ENCODE measurements around the gene EPN1. TPM values are rescaled to one million over a fixed set of nuclear protein-coding genes. Genes with fewer than 3 reads are reported as not detected.
A peak's percentile ranks its signal among the peaks of the same experiment; 100 is the strongest.

EPN1 gene
- polyA plus RNA-seq, 4 donors: 149 to 193 (median 168) TPM

- FAIRE-seq (no peak), DNase-seq (no peak)
- Histone ChIP-seq H3K27me3 (ENCODE audit: control insufficient read depth in 3 of 3, insufficient read depth in 3 of 3, low read length in 3 of 3) (no peaks in the 10 kb centered on the region), H3K4me3 (ENCODE audit: low read depth in 1 of 3, low read length in 3 of 3) (no peak overlapping the region), H3K4me1 (ENCODE audit: control insufficient read depth in 3 of 3, insufficient read depth in 2 of 3, low read depth in 1 of 3, low read length in 2 of 3) (peaks cover 2 to 17% (median 8%) of the 10 kb centered on the region in 3 donors), H3K27ac (ENCODE audit: low read depth in 1 of 3, low read length in 2 of 3) (no peak overlapping the region), H3K36me3 (ENCODE audit: control insufficient read depth in 3 of 3, insufficient read depth in 2 of 3, low read depth in 1 of 3, low read length in 3 of 3) (peaks cover 38 to 93% (median 42%) of the 10 kb centered on the region in 3 donors), H3K9me3 (ENCODE audit: control insufficient read depth in 2 of 2, insufficient read depth in 1 of 2, low read depth in 1 of 2, low read length in 1 of 2) (no peaks in the 10 kb centered on the region)
- 67 to 73% (median 70%) methylated on average over 7 of the region's 7 CpGs for WGBS, 3 donors
These were observed 13.2 kb upstream of the EPN1 start for GRCh38 chr19:55661826-55662225.

DNA sequence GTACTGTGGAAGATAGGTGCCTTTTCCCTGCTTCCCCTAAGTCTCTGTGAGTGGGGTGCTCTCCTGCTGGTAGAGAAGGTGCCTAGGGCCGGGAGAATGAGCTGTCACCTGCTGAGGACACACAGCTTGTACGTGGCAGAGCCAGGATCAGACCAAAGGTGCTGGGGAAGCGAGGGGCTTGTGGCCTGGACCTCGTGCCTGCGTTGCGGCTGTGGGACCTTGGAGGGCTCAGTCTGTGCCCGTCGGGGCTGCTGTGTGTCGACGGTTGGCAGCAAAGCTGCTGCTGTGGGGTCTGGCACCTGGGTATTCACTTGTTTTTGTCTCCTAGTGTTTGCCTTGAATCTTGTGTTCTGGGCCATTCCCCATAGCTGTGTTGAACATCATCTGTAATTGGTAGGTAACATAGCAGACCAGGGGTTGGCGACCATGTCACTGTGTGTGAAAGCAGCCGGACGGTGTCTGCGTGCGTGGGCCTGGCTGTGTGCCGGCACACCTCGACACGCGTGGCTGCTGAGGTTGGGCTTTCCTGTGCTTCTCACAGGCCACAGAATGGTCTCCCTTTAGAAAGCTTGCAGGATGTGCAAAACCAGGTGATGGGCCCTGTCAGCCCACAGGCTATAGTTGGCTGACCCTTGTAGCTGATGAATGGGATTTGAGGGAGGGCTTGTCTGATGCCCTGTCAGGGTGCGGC is 11.0 kb upstream of the EPN1 start:
- no peak for DNase-seq
- WGBS, 3 donors: 92% methylated on average over 20 of the region's 20 CpGs
- no peak overlapping the region for H3K27ac ChIP-seq (ENCODE audit: low read depth in 1 of 3, low read length in 2 of 3)
- no peaks in the 10 kb centered on the region for H3K9me3 ChIP-seq (ENCODE audit: control insufficient read depth in 2 of 2, insufficient read depth in 1 of 2, low read depth in 1 of 2, low read length in 1 of 2)
- H3K4me1 ChIP-seq (ENCODE audit: control insufficient read depth in 3 of 3, insufficient read depth in 2 of 3, low read depth in 1 of 3, low read length in 2 of 3): peaks cover 2 to 22% (median 6%) of the 10 kb centered on the region in 3 donors
- no peak for FAIRE-seq
- H3K27me3 ChIP-seq (ENCODE audit: control insufficient read depth in 3 of 3, insufficient read depth in 3 of 3, low read length in 3 of 3): no peaks in the 10 kb centered on the region
- H3K36me3 ChIP-seq (ENCODE audit: control insufficient read depth in 3 of 3, insufficient read depth in 2 of 3, low read depth in 1 of 3, low read length in 3 of 3): peaks cover 45 to 97% (median 47%) of the 10 kb centered on the region in 3 donors
- no peak overlapping the region for H3K4me3 ChIP-seq (ENCODE audit: low read depth in 1 of 3, low read length in 3 of 3)

DNA sequence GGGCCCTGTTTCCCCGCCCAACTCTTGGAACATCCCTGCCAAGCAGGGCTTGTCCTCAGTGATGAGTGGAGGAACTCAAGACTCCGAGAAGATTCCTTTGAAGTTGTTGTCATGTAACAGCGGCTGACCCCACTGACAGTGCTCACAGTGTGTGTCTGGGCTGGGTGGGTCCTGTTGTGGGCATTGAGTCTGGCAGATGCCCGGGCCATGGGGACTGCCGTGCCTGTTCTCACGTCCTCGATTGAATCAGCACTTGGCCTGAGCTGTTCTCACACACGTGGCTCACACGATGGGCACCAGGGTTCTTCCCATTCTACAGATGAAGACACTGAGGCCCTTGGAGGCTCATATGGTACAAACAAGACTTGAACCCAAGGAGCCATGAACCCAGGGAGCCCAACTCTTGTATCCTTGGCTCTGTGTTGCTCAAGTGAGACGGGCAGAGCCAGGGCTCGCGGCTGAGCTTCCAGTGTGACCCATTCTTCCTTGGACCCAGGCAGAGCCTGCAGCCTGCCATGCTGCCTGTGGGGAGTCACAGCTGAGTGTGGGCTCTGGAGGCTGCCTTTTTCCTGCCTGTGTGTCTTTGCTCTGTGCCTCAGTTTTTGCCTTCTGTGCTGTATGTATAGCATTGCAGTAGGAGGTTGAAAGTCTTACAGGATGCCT is 8.6 kb upstream of the EPN1 start:
- Histone ChIP-seq H3K4me3 (ENCODE audit: low read depth in 1 of 3, low read length in 3 of 3) (no peak overlapping the region), H3K27ac (ENCODE audit: low read depth in 1 of 3, low read length in 2 of 3) (peak overlapping the region in 2 of 3 donors; percentile 67 to 73), H3K36me3 (ENCODE audit: control insufficient read depth in 3 of 3, insufficient read depth in 2 of 3, low read depth in 1 of 3, low read length in 3 of 3) (peaks cover 44 to 95% (median 52%) of the 10 kb centered on the region in 3 donors), H3K4me1 (ENCODE audit: control insufficient read depth in 3 of 3, insufficient read depth in 2 of 3, low read depth in 1 of 3, low read length in 2 of 3) (peaks cover 2 to 26% (median 6%) of the 10 kb centered on the region in 3 donors), H3K9me3 (ENCODE audit: control insufficient read depth in 2 of 2, insufficient read depth in 1 of 2, low read depth in 1 of 2, low read length in 1 of 2) (no peaks in the 10 kb centered on the region), H3K27me3 (ENCODE audit: control insufficient read depth in 3 of 3, insufficient read depth in 3 of 3, low read length in 3 of 3) (no peaks in the 10 kb centered on the region)
- DNase-seq (no peak), FAIRE-seq (no peak)
- 81 to 86% (median 85%) methylated on average over 12 of the region's 12 CpGs for WGBS, 3 donors

- Histone ChIP-seq H3K36me3 (ENCODE audit: control insufficient read depth in 3 of 3, insufficient read depth in 2 of 3, low read depth in 1 of 3, low read length in 3 of 3) (peaks cover 40 to 93% (median 47%) of the 10 kb centered on the region in 3 donors), H3K27ac (ENCODE audit: low read depth in 1 of 3, low read length in 2 of 3) (peak overlapping the region; percentile 46 to 73 (median 67)), H3K27me3 (ENCODE audit: control insufficient read depth in 3 of 3, insufficient read depth in 3 of 3, low read length in 3 of 3) (no peaks in the 10 kb centered on the region), H3K4me1 (ENCODE audit: control insufficient read depth in 3 of 3, insufficient read depth in 2 of 3, low read depth in 1 of 3, low read length in 2 of 3) (peaks cover 2 to 26% (median 6%) of the 10 kb centered on the region in 3 donors), H3K9me3 (ENCODE audit: control insufficient read depth in 2 of 2, insufficient read depth in 1 of 2, low read depth in 1 of 2, low read length in 1 of 2) (no peaks in the 10 kb centered on the region), H3K4me3 (ENCODE audit: low read depth in 1 of 3, low read length in 3 of 3) (no peak overlapping the region)
- FAIRE-seq (no peak), DNase-seq (no peak)
- 78 to 96% (median 93%) methylated on average over 4 of the region's 4 CpGs for WGBS, 3 donors
These were observed 8.0 kb upstream of the EPN1 start for GRCh38 chr19:55667006-55667381.

DNA sequence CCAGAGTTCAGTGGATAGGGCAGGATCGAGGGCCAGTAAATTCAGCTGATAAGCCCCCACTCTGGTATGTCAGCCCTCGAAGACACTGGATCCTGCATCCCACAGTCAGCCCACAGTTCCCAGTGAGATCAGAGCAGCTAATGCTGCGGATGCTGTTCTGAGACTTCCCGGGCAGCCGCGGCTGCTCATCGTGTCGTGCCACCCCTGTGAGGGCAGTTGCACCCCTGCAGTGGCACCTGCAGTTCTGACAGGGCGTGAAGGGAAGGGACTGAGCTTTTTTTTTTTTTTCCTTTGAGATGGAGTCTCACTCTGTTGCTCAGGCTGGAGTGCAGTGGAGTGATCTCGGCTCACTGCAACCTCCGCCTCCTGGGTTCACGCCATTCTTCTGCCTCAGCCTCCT is 7.5 kb upstream of the EPN1 start:
- peak overlapping the region; percentile 46 to 73 (median 67) for H3K27ac ChIP-seq (ENCODE audit: low read depth in 1 of 3, low read length in 2 of 3)
- no peak for DNase-seq

DNA sequence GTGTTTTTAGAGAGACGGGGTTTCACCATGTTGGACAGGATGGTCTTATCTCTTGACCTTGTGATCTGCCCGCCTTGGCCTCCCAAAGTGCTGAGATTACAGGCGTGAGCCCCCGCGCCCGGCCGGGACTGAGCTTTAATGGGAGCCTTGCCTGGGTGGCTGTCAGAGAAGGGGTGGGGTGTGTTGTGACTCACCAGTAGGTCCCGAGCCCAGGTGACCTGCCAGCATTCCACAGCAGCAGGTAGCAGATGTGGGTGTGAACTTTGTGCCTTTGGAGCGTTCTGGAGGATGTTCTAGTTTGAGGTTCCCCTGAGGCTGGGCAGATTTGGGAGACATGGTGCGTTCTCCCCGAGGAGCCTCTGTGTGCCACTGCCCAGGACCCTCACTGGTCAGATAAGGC is 7.1 kb upstream of the EPN1 start:
- FAIRE-seq (no peak), DNase-seq (peak; percentile 81 to 93)
- 17 to 63% (median 32%) methylated on average over 11 of the region's 11 CpGs for WGBS, 3 donors
- H3K4me1 ChIP-seq (ENCODE audit: control insufficient read depth in 3 of 3, insufficient read depth in 2 of 3, low read depth in 1 of 3, low read length in 2 of 3): peaks cover 2 to 26% (median 6%) of the 10 kb centered on the region in 3 donors
- peaks cover 35 to 89% (median 43%) of the 10 kb centered on the region in 3 donors for H3K36me3 ChIP-seq (ENCODE audit: control insufficient read depth in 3 of 3, insufficient read depth in 2 of 3, low read depth in 1 of 3, low read length in 3 of 3)
- H3K9me3 ChIP-seq (ENCODE audit: control insufficient read depth in 2 of 2, insufficient read depth in 1 of 2, low read depth in 1 of 2, low read length in 1 of 2): no peaks in the 10 kb centered on the region
- H3K4me3 ChIP-seq (ENCODE audit: low read depth in 1 of 3, low read length in 3 of 3): no peak overlapping the region
- no peaks in the 10 kb centered on the region for H3K27me3 ChIP-seq (ENCODE audit: control insufficient read depth in 3 of 3, insufficient read depth in 3 of 3, low read length in 3 of 3)
- H3K27ac ChIP-seq (ENCODE audit: low read depth in 1 of 3, low read length in 2 of 3): peak overlapping the region; percentile 46 to 74 (median 67)

More for the DNA sequence above, 7.5 kb upstream of the EPN1 start:
- FAIRE-seq: no peak
- Histone ChIP-seq H3K4me1 (ENCODE audit: control insufficient read depth in 3 of 3, insufficient read depth in 2 of 3, low read depth in 1 of 3, low read length in 2 of 3) (peaks cover 2 to 26% (median 6%) of the 10 kb centered on the region in 3 donors), H3K36me3 (ENCODE audit: control insufficient read depth in 3 of 3, insufficient read depth in 2 of 3, low read depth in 1 of 3, low read length in 3 of 3) (peaks cover 39 to 91% (median 47%) of the 10 kb centered on the region in 3 donors), H3K9me3 (ENCODE audit: control insufficient read depth in 2 of 2, insufficient read depth in 1 of 2, low read depth in 1 of 2, low read length in 1 of 2) (no peaks in the 10 kb centered on the region), H3K27me3 (ENCODE audit: control insufficient read depth in 3 of 3, insufficient read depth in 3 of 3, low read length in 3 of 3) (no peaks in the 10 kb centered on the region), H3K4me3 (ENCODE audit: low read depth in 1 of 3, low read length in 3 of 3) (no peak overlapping the region)
- WGBS, 3 donors: 21 to 71% (median 47%) methylated on average over 12 of the region's 12 CpGs

DNA sequence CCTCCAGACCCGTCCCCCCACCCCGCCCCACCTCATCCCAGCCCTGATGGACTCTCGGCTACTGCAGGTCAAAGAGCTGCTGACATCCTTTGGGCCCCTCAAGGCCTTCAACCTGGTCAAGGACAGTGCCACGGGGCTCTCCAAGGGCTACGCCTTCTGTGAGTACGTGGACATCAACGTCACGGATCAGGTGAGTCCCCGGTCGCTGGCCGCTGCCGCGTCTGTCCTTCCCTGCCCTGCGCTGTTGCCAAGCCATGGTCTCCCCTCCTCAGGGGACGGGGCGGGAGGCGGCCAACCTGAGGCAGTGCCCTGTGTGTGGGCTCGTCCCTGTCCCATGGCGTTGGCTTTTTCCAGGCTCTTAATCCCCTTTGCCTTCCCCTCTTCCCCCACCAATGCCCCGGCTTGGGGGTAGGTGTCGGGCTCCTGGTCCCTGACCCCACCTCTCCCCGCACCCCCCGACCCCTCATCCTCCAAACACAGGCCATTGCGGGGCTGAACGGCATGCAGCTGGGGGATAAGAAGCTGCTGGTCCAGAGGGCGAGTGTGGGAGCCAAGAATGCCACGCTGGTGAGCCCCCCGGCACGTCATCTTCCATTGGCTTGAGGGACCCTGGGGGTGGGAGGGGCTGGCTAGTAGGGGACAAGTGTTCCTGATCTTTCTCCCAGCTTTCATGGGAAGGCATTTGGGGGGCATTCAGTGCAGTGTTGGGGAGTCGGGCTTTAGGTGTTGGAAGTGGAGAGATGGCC is 6.2 kb upstream of the EPN1 start:
- no peak for DNase-seq
- peak overlapping the region in 1 of 3 donors; percentile 74 for H3K27ac ChIP-seq (ENCODE audit: low read depth in 1 of 3, low read length in 2 of 3)
- WGBS, 3 donors: 80 to 89% (median 89%) methylated on average over 30 of the region's 30 CpGs
- H3K9me3 ChIP-seq (ENCODE audit: control insufficient read depth in 2 of 2, insufficient read depth in 1 of 2, low read depth in 1 of 2, low read length in 1 of 2): no peaks in the 10 kb centered on the region
- FAIRE-seq: no peak
- no peaks in the 10 kb centered on the region for H3K27me3 ChIP-seq (ENCODE audit: control insufficient read depth in 3 of 3, insufficient read depth in 3 of 3, low read length in 3 of 3)
- H3K4me1 ChIP-seq (ENCODE audit: control insufficient read depth in 3 of 3, insufficient read depth in 2 of 3, low read depth in 1 of 3, low read length in 2 of 3): peaks cover 2 to 26% (median 6%) of the 10 kb centered on the region in 3 donors
- peaks cover 27 to 88% (median 38%) of the 10 kb centered on the region in 3 donors for H3K36me3 ChIP-seq (ENCODE audit: control insufficient read depth in 3 of 3, insufficient read depth in 2 of 3, low read depth in 1 of 3, low read length in 3 of 3)
- no peak overlapping the region for H3K4me3 ChIP-seq (ENCODE audit: low read depth in 1 of 3, low read length in 3 of 3)
